ENCODE measurements around the gene NEURL1.

GRCh38 chr10:103540722-103541121, 47.2 kb downstream of the NEURL1 start:
- no peak for TF ChIP-seq CTCF (IDR thresholded peaks at IDR 0.05)
- TF ChIP-seq EZH2 (IDR thresholded peaks at IDR 0.05; ENCODE audit: borderline replicate concordance, insufficient read depth, low read depth, low read length, poor library complexity, severe bottlenecking): no peak
